Fibroblast of skin of back (primary cell): ENCODE measurements around the gene KRT32. TPM values are rescaled to one million over a fixed set of nuclear protein-coding genes. Genes with fewer than 3 reads are reported as not detected.

Source experiments
- DNase-seq: peaks from one replicate; pipeline ENCODE4 v3.0.0-alpha.2; 2013
- polyA plus RNA-seq, 2 experiments: library from polyadenylated mRNA; unstranded; fragments of 120-200 nt; gene quantifications; one replicate each; pipeline ENCODE4 v1.2.1, GENCODE V29; 2013; ENCODE audit not compliant: insufficient read length in 2 of 2

Gene KRT32
- polyA plus RNA-seq (2013, experiment 1 of 2; ENCODE audit: insufficient read length): 0.07 TPM
- not detected for polyA plus RNA-seq (2013, experiment 2 of 2; ENCODE audit: insufficient read length)

DNA sequence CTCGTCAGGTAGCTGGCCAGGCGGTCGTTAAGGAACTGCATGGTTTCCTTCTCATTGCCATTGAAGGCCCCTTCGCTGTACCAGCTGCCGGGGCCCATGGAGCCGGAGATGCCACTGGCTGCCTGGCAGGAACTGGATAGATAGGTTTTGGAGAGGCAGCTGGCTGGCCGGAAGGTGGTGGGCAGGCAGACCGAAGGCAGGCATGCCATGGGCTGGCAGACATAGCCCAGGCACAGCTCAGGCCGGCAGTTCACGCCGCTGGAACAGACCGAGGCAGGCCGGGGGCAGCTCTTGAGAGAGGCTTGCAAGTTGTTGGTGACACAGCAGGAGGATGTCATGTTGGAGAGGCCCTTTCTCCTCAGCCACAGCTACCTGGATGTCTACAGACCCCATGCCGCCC, at the start of gene KRT32:
KRT32 (minus strand) TSS at position 399 of the 400 bp plus-strand sequence; CDS start at position 338, 61 bp downstream.
- DNase-seq: no peak

DNA sequence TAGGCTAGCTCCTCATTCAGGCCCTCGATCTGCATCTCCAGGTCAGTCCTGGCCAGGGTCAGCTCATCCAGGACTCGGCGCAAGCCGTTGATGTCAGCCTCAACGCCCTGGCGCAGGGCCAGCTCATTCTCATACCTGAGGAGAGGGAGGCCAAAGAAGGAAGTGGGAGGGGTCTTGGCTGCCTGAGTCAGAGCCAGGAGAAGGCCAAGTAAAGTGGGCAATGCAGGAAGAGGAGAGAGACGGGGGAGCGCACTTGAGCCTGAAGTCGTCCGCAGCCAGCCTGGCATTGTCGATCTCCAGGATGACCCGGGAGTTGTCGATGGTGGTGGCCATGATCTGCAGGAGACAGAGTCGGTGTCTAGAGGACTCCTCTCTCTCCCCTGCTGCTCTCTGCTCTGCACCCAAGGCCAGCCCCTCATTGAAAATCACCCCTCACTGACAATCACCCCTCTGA, 49.7 kb upstream of the KRT32 start:
- no peak for DNase-seq

DNA sequence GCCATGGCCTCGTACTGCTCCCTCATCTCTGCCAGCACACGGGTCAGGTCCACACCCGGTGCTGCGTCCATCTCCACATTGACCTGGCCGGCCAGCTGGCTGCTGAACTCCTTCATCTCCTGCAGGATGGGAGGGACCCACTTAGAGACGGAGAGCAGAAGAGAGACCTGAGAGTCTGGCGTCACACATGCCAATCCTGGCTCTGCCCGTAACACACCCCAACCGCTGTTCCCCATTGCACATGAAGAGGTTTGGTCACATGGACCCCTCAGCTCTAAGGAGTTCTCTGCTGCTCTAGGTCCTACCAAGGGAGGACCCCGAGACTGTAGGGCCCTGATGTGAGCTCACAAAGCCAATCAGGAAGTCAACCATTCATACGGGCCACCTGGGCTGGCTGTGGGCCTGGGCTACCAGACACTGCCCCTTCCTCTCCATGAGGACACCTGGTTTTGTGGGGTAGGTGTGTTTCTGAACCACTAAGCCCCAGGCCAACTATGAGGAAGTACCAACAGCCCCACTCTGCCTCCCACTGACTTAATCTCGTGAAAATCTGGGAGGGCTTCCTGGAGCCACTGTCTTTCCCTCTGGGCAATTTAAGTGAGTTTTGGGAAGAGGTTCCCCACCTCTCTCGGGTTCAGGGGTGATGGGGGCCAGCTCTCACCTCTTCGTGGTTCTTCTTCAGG, 49.1 kb upstream of the KRT32 start:
- no peak for DNase-seq

DNA sequence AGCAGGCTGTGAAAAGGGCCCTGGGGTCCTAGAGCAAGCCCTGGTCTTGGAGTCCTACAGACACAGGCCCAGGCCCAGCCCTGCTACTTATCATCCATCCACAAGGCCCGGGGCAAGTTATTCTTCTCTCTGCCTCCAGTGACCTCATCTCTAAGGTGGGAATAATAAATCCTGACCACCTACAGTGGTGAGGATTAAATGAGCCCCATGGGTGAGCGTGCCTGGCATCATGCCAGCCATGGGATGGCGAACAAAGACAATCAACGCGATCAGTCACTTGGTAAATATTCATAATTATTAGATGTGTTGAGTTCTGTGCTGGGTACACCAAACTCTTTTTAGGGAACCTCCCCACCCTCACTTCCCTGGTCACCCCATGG, 46.0 kb upstream of the KRT32 start:
- DNase-seq: no peak

DNA sequence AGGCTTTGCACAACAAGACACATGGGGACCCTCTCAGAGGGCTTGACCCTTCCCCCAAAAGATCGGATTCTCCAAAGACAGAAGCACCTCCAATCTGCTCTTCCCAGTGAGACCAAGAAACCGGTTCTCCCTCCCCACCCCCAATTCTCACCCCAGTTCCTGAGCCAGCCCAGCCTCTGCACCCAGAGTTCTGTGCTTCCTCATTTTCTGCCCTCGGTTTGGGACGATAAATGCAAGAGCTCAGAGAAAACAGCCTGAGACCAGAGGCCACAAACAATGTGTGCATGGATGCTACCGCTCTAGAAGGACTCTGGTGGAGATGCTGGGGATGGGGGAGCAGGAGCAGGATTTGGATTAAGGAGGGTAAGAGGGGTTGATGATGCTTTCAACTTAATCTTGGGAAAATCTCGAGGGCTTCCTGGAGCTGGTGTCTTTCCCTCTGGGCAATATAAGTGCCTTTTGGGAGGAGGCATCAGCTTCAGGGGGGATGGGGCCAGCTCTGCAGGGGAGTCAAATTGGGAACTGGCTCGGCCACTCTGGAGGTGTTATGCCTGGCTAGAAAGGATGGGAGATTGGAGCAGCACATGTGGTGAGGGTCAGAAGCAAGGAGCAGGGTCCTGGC, 45.5 kb upstream of the KRT32 start:
- DNase-seq: no peak

DNA sequence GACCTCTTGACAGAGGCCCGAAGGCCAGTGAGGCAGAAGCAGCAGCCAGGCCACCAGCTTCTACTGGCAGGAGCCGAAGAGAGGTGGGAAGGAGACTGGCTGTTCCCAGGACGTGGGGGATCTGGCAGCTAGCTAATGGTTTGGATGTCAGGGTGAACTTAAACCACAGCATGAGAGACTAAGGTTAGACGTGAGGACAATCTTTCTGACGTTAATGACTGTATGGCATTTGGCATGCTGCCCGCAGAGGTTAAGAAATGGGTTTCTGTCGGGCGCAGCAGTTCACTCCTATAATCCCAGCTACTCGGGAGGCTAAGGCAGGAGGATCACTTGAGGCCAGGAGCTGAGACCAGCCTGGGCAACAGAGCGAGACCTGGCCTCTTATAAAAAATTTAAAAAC, 44.5 kb upstream of the KRT32 start:
- no peak for DNase-seq

DNA sequence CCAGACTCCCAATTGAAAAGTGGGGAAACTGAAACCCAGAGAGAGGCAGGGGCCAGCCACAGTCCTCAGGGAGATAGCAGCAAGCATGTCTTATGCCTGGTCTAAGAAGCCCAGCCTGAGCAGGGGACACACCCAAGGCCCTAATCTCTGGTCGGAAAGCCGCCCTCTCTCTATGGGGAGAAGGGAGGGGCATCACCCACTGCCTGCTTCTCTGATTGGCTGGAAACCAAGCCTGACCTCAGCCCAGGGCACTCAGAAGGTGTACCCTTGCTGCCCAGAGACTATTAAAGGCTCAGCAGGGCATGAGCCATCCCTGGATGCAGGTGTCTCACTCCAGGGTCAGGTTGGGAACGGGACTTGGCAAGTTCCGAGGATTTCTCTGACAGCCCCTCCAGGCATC, 43.9 kb upstream of the KRT32 start:
- DNase-seq: no peak

DNA sequence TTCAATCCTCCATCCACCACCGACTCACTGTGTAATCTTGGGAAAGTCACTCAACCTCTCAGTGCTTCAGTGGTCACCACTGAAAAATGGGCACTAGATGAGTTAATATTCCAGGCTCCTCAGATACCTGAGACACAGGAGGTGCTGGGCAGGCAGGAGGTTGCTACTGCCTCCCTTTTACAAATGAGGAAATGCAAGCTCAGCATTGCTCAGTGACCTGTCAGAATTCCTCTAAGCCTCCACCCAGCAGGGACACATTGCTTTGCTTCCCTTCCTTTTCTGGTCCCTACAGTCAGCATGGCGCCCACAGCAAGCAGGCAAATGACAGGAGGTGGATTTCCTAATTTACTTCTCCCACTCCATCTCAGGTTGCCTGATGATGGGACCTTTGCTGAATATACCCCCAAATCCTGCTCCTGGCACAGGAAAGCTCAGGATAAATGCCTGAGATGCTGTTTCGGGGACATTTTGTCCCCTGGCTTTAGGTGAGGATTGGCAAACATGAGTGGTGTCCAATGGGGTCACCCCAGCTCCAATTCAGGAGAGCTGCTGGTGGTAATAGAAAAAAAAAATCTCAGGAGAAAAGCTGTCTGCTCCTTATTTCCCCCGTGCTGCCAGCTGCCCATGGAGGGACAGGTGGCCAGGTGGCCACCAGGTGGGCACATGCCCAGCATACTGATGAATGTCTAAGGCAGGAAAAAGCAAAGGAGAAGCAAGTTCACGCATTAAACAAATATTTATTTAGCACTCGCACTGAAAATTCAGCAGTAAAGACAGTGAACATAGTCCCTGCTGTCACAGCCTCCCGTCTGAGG, 43.3 kb upstream of the KRT32 start:
- DNase-seq: no peak

DNA sequence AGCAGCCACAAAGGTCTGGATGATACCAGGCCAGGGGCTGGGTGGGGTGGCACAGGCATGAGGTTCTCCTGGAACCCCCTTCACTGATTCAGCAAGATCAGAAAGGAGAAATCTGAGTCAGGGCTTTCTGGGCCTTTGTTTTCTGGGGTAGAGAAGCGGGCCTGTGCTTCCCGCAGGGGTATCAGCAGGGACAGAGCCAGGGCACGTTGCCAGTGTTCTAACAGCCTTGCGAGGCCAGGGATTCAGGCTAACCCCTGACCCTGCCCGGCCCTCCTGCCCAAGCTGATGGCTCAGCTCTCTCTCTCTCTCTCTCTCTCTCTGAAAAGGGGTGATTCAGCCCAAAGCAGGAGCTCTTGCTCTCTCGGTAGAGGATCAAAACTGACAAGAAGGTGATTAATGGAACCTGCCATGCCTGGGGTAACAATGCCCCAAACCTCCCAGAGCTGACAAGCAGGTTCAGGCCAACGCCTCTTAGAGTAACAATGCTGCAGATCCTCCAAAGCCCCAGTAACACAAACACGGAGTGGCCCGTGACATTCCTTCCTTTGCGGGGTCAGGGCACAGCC, 40.2 kb upstream of the KRT32 start:
- DNase-seq: no peak

DNA sequence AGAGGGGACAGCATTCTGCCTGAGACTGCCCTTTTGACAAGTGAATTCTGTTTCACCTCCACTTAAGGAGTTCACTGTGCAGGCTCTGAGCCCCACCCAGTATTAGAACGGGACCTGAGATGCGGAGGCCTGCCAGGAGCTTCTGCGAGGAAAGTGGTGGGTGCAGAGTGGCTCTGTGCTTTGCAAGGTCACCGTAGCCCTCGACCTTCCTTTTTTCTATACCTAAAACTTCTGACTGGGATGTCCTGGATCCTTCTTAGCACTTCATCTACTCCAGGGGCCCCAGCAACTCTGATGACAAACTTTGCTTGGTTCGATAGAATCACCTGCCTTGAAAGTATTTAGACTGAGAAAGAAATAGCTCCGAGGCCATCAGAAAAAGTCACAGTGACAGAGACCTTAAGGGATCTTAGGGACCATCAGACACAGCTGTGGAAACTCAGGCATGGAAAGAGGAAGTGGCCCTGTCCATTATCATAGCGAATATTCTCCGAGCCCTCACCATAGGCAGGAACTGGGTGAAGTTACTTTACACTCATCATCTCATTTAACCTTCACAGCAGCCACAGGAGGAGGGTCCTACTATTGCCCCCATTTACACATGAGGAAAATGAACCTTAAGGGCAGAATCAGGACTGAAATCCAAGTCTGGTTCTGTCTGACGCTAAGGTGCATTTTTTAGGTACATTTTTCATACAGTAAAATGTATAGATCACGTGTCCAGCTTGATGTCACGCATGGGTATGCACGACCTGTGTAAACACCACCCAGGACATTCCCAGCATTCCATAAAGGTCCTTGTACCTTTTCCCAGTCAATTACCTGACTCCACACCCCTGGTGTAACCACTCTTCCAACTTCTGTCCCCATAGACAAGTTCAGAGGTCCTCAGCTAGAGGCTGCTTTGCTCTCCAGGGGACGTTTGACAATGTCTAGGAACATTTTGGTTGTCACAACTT, 38.9 kb upstream of the KRT32 start:
- no peak for DNase-seq

DNA sequence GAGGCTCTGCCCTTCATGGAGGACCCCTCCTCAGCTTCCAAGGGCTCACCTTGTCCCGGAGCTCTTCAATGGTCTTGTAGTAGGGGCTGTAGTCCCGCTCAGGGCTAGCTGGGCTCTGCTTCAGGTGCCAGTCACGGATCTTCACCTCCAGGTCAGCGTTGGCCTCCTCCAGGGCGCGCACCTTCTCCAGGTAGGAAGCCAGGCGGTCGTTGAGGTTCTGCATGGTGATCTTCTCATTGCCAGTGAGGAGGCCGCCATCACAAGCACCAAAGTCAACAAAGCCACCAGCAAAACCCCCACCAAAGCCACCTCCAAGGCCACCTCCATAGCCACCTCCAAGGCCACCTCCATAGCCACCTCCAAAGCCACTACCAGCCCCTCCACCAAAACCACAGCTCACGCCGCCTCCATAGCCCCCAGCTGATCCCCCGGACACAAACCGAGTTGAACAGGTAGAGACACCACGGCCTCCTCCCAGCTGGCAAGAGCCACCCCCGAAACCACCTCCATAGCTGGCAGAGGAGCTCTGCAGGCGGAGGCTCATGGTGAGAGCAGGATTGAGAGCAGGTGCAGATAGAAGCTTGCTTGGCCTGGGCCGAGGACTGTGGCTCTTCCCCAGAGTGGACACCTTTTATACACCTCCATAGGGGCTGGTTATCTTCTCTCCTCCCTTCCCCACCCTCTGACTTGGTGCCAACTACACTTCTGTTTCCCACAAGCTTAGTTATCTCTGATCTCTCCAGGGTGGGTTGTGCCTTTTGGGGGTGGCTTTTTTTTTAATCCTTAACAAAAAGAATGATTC, 38.0 kb upstream of the KRT32 start, which contains the start of gene KRT13:
KRT13 (minus strand) TSS at position 606 of the 802 bp plus-strand sequence; CDS start at position 544, 62 bp downstream.
- DNase-seq: no peak

DNA sequence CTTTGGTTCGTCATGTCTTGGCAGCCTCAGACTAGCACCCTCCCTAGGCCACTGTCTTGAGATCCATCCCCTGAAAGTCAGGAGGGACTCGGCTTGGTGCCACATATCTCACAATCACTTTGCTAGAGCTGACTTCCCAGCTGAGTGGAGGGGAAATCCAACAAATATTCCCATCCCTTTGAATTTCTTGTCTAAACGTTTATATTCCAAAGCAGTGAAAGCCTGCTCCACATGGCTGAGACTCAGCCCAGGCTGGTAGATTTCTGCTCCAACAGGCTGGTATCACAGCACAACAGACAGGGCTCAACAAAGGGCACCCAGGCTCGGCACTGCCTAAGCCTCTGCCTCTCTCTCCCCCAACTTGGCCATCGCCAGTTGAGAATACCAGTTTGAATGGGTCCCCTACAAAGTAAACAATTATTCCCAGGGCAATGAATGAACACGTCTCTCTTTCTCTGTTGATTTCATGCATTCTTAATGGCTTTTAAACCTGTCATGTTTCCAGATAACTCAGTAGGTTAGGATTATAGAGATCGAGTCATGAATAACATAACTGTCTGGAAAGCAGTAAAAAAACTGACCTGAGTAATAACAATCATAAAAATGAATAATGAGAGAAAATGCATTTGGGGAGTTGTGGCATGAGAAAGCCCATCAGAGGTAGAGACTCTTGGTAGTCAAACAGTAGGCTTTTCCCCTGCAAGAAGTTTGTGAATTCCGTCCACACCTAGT, 37.2 kb upstream of the KRT32 start:
- DNase-seq: peak; percentile 20

DNA sequence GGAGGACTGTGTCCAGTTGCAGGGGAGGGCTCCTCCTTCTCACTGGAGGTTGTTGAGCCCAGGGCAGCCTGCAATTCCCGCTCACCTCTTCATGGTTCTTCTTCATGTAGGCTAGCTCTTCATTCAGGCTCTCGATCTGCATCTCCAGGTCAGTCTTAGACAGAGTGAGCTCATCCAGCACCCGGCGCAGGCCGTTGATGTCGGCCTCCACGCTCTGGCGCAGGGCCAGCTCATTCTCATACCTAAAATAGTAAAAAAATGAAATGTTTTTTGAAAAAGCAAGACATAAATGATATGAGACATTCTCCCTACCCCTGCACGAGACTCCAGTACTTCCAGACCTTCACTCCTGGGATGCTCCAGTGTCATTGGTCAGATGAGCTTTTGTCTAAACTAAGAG, 36.0 kb upstream of the KRT32 start:
- no peak for DNase-seq

DNA sequence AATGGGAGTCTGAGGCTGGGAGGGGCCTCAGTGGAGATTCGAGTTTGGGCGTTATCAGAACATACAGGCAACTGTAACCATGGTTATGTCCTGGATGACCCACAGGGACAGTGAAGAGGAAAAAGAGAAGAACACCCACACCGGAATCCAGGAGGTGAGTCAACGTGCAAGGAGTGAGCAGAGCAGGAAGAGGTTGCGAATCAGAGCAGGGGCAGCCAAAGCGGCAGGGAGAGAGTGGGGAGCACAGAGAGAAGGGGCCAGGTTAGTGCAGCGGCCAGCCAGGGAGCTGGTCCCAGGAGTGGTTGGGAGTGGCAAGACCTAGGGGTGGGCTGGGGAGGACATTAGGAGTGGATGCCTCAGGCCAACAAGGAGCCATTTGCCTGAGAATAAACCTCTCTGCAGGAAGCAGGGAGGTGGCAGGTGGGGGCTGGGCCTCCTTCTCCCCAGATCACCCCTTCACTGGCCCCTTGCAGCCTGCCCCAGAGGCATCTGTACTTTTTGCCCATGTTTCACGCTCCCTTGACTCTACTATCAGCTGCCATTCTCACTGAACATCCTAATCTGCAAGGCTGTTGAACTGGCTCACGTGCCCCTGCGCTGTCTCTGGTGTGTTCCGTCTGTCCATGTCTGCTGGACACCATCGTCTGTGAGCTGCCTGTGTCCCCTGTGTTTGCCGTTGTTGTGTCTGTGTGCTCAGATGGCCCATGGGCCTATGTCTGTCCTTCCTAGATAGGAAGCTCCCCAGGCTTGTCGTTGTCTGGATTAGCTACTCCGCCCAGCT, 33.1 kb upstream of the KRT32 start:
- peak; percentile 71 for DNase-seq

DNA sequence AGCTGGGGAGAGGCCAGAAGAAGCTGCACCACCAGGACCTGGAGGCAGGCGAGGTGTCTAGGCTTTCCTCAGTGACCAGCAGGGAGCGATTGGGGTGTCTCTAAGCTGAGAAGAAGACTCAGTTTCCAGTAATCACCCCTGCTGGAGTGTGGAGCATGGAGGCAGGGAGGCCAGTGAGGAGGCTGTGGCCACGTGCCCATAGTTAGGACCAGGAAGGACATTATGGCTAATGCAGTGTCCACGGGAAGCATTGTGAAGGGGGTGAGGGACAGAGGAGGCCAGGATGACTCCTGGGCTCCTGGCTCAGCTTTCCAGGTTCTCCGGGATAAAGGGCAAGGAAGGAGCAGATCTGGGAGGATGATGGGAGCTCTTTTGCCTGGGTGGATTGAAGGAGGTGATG, 32.5 kb upstream of the KRT32 start:
- no peak for DNase-seq

DNA sequence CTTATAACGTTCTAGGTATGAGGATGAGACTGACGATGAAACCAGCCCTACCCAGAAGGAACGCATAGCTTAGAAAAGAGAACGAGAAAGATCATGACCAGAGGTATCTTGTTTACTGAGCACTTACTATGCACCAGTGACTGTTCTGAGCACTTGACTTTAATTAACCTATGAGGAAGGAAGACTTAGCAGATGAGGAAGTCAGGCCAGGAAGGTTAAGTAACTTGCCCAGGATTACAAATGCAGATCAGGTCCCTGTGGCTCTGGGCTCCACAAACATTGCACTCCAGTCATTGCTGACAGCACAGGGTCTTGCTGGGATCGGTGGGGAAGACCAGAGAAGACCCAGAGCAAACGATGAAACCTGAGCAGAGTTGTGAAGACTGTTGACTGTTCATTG, 31.1 kb upstream of the KRT32 start:
- no peak for DNase-seq

DNA sequence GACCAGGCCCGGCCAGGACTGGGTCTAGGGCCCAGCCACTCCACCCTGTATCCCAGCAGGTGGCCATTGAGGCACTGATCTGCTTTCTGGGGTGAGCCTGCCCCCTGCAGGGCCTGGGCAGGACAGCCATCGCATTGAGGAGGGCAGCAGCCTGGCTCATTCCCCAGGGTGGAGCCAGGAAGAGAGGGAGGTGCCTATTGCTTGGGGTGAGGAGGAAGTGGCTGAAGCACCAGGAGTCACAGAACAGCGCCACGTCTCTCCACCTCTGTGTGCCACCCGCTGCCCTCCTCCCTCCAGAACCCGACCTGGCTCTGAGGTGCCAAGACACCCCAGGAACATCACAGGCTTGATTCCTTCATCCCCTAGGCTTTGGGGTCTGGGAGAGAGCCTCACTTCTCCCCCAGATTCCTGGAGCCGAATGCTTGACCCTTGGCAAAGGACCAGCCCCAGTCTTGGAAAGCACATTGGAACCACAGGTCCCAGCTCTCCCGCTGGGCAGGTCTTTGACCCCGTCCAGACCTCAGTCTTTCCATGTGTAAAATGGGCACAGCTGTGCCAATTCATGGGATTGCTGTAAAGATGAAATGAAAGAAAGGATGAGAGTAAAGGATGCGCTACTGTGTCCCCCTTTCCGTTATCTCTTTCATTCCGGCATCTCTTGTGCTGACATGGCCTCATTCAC, 29.8 kb upstream of the KRT32 start:
- DNase-seq: peak; percentile 87

DNA sequence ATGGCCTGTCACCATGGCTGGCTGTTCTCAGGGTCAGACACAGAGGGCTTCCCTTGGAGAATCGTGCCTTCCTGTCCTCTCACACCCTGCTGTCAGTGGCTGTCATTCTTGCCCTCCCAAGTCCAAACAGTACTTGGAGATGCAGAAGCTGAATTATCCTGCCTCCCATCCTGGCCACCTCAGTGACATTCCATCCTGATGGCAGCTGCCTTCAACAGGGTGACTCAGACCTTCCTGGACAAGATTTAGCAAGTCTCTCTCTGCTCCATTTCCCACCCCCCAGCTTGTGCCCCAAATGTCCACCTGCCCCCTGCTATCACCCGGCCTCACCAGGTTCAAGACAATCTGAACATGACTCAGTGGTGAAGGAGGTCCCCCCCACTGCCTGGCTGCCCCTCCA, 27.3 kb upstream of the KRT32 start:
- DNase-seq: peak; percentile 78

DNA sequence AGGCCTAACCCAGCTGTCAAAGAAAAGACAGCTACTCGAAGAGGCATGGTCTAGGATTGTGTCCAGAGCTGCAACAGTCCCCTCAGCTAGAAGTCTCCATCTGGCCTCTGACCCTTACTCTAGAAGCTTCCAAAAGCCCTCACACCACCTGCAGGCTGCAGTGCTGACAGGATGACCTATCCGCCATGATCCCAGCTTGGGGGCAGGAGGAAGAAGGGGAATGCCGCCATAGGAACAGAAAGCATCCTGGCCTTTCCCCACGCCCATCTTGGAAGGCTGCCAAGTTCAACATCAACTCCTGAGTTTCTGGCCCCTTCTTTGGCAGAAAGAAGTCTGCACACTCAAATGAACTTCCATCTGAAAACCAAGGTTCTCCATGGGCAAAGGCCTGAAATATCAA, 25.6 kb upstream of the KRT32 start:
- DNase-seq: peak; percentile 43
